D721Med (cell line): ENCODE results near the gene ARFGAP1.

Experiments used
- DNase-seq: peaks from one replicate; pipeline ENCODE4 v3.0.0; 2011; ENCODE audit warnings: low spot score; ENCODE audit not compliant: insufficient read length
- FAIRE-seq: peaks from 2 replicates; lab custom pipeline; 2011; peaks lifted over from hg19 to GRCh38; lab: Jason Lieb, UNC
- CTCF ChIP-seq: IDR thresholded peaks from 2 replicates; pipeline ENCODE4 v1.5.1; 2012; ENCODE audit warnings: mild to moderate bottlenecking, control low read depth; ENCODE audit not compliant: insufficient read depth; ENCODE audit errors: missing control alignments

The ARFGAP1 gene

GRCh38 chr20:63264519-63264918 lies 8.1 kb upstream of the ARFGAP1 start:
- FAIRE-seq (no peak), DNase-seq (no peak)
- TF ChIP-seq CTCF: no peak

- DNase-seq (no peak), FAIRE-seq (no peak)
- no peak for TF ChIP-seq CTCF
Measured at GRCh38 chr20:63265891-63266515, 6.6 kb upstream of the ARFGAP1 start.

- DNase-seq (no peak), FAIRE-seq (no peak)
- TF ChIP-seq CTCF: no peak
Measured at GRCh38 chr20:63267691-63268090, 4.9 kb upstream of the ARFGAP1 start.

- DNase-seq: peak; percentile 83
- TF ChIP-seq CTCF: no peak
- FAIRE-seq: no peak
Measured at GRCh38 chr20:63268256-63268655, 4.4 kb upstream of the ARFGAP1 start.

- no peak for TF ChIP-seq CTCF
- FAIRE-seq (no peak), DNase-seq (no peak)
Measured at GRCh38 chr20:63268671-63269439, 3.8 kb upstream of the ARFGAP1 start.

- TF ChIP-seq CTCF: no peak
- DNase-seq: no peak
- FAIRE-seq: no peak
Measured at GRCh38 chr20:63269724-63270123, 2.9 kb upstream of the ARFGAP1 start.

GRCh38 chr20:63270606-63271325 lies 1.8 kb upstream of the ARFGAP1 start:
- FAIRE-seq: no peak
- DNase-seq: no peak
- no peak for TF ChIP-seq CTCF
